Pancreas (tissue), 10 donors: ENCODE measurements around the gene NDUFB6. TPM values are rescaled to one million over a fixed set of nuclear protein-coding genes. Genes with fewer than 3 reads are reported as not detected.

Experiments used
- ATAC-seq, 4 donors: fragments of 200-7000 bp; cut with Tn5 transposase; one replicate each; pipeline versions ENCODE4 v1.8.0 to v1.9.1; 2020; ENCODE audit warnings: mild to moderate bottlenecking in 4 of 4, moderate library complexity in 4 of 4
- DNase-seq, 6 donors: peaks; one replicate each; pipeline ENCODE4 v3.0.0-alpha.2; 2020
- FAIRE-seq: peaks from 2 replicates; lab custom pipeline; 2012; peaks lifted over from hg19 to GRCh38; lab: Jason Lieb, UNC
- H3K27ac ChIP-seq, 4 donors: fragments of 200-600 bp; sonication (generic); 1 replicate in 3 of 4; 2 replicates in 1 of 4; pipeline versions ENCODE4 v1.5.0 to v1.8.0; 2020
- H3K27me3 ChIP-seq, 4 donors: fragments of 200-600 bp; one replicate each; pipeline ENCODE4 v1.8.0; 2021
- H3K36me3 ChIP-seq, 3 donors: fragments of 200-600 bp; sonication (generic) in 1 of 3; one replicate each; pipeline versions ENCODE4 v1.5.0 to v1.8.0; 2020 to 2021
- H3K4me1 ChIP-seq, 3 donors: fragments of 200-600 bp; one replicate each; pipeline ENCODE4 v1.8.0; 2021
- H3K4me3 ChIP-seq, 4 donors: fragments of 200-600 bp; sonication (generic) in 2 of 4; one replicate each; pipeline versions ENCODE4 v1.5.0 to v1.8.0; 2020 to 2021
- H3K9me3 ChIP-seq, 4 donors: fragments of 200-600 bp; one replicate each; pipeline ENCODE4 v1.8.0; 2021
- WGBS, 2 donors: extraction: QIAGEN DNeasy Blood & Tissue Kit; methylation state at CpG; one replicate each; pipeline ENCODE4 v1.1.7; 2013; 5-methylcytosine and 5-hydroxymethylcytosine counted together
- intact Hi-C, 3 donors: fragments of 100-400 bp; cut with DNase I; formaldehyde crosslinking; loops; one replicate each; pipeline versions ENCODE4 v1.11.1 to v1.14.2; 2022
- polyA plus RNA-seq, 2 donors: library from polyadenylated mRNA; stranded (reverse); fragments of 200-250 nt; gene quantifications; one replicate each; pipeline ENCODE4 v1.2.3, GENCODE V29; 2013
- total RNA-seq, 6 donors: library from RNA; stranded (reverse); fragmentation: NEBNext Ultra II Directional in 4 of 6; extraction: Animal tissue kit (Norgen Biotek cat#: 25700) in 4 of 6; gene quantifications; one replicate each; pipeline versions ENCODE4 v1.2.1 to v1.2.4, GENCODE V29; 2021 to 2023
- TF ChIP-seq, protein P1 (sequence below), 4 donors: fragments of 200-600 bp; sonication (generic) in 3 of 4; IDR thresholded peaks; one replicate each; pipeline versions ENCODE4 v1.5.0 to v1.8.0; 2021; ENCODE audit warnings: antibody characterized with exemption in 4 of 4
- donor health status: healthy with polysubstance abuse.
- donor health status: DM: no; HTN: no; CAD: no; lungs with moderate emphysema.
- donor health status: DM: no; HTN: no; CAD: no.
- donor health status: control.
- donor health status: control.
- donor health status: Bipolar disorder and iron deficiency.
- donor health status: DM: yes; HTN: yes; CAD: no.
- donor health status: DM: no; HTN: no; CAD: no.
- donor health status: DM: no; HTN: no; CAD: no.
- donor health status: DM: yes; HTN: yes; CAD: no.

The NDUFB6 gene
- total and polyA plus RNA-seq, 8 donors: 11.3 to 29.5 (median 16.3) TPM

DNA sequence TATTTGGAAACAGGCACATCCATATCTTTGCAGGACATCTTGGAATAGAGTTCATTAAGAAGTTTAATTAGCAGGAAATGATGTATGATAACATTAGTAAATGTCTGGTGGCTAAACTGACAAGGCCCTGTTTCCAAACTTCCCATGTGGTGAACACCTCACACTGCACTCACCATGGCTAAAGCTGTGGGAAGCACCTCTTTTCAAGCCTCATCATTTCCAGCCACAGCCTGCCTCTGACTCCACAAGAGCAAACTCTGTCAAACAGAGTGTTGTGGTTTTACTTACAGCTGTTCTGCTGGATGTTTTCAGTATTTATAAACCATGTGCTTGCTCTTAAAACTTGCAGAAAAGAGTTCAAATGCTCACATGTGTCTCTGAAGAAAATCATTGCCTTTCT lies 14.9 kb upstream of the NDUFB6 start:
- intact Hi-C loops: loop anchor here in 1 of 3 donors (10.0 kb wide), 1 partner anchor 213 kb away; no protein-coding TSS in a partner anchor
- H3K27ac ChIP-seq: no peak overlapping the region
- TF ChIP-seq, protein P1, sequence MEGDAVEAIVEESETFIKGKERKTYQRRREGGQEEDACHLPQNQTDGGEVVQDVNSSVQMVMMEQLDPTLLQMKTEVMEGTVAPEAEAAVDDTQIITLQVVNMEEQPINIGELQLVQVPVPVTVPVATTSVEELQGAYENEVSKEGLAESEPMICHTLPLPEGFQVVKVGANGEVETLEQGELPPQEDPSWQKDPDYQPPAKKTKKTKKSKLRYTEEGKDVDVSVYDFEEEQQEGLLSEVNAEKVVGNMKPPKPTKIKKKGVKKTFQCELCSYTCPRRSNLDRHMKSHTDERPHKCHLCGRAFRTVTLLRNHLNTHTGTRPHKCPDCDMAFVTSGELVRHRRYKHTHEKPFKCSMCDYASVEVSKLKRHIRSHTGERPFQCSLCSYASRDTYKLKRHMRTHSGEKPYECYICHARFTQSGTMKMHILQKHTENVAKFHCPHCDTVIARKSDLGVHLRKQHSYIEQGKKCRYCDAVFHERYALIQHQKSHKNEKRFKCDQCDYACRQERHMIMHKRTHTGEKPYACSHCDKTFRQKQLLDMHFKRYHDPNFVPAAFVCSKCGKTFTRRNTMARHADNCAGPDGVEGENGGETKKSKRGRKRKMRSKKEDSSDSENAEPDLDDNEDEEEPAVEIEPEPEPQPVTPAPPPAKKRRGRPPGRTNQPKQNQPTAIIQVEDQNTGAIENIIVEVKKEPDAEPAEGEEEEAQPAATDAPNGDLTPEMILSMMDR (IDR thresholded peaks at IDR 0.05): no peak
- H3K9me3 ChIP-seq: no peaks in the 10 kb centered on the region
- H3K36me3 ChIP-seq: no peaks in the 10 kb centered on the region
- no peak overlapping the region for H3K4me3 ChIP-seq
- no peaks in the 10 kb centered on the region for H3K4me1 ChIP-seq
- H3K27me3 ChIP-seq: no peaks in the 10 kb centered on the region
- FAIRE-seq (no peak), ATAC-seq (peak in 1 of 4 donors; percentile 32), DNase-seq (no peak)

DNA sequence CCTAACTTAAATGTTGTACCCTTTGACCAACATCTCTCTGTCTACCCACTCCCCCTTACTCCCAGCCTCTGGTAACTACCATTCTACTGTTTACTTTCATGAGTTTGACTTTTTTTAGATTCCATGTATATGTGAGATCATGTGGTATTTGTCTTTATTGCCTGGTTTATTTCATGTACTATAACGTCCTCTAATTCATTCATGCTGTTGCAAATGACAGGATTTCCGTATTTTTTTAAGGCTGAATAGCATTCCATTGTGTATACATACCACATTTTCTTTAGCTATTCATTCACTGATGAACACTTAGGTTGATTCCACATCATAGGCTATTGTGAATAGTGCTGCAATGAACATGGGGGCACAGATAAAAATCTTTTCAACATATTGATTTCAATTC lies 11.8 kb upstream of the NDUFB6 start:
- Histone ChIP-seq H3K27me3 (no peaks in the 10 kb centered on the region), H3K4me1 (no peaks in the 10 kb centered on the region), H3K36me3 (no peaks in the 10 kb centered on the region), H3K9me3 (no peaks in the 10 kb centered on the region), H3K27ac (no peak overlapping the region), H3K4me3 (no peak overlapping the region)
- 18% methylated on average over 2 of the region's 2 CpGs for WGBS, 2 donors
- TF ChIP-seq, protein P1 (IDR thresholded peaks at IDR 0.05): no peak
- intact Hi-C loops: loop anchor here (5.0 to 10.0 kb wide), 3 partner anchors 210 to 388 kb away; no protein-coding TSS in a partner anchor
- ATAC-seq: no peak
- DNase-seq: no peak
- FAIRE-seq: no peak

DNA sequence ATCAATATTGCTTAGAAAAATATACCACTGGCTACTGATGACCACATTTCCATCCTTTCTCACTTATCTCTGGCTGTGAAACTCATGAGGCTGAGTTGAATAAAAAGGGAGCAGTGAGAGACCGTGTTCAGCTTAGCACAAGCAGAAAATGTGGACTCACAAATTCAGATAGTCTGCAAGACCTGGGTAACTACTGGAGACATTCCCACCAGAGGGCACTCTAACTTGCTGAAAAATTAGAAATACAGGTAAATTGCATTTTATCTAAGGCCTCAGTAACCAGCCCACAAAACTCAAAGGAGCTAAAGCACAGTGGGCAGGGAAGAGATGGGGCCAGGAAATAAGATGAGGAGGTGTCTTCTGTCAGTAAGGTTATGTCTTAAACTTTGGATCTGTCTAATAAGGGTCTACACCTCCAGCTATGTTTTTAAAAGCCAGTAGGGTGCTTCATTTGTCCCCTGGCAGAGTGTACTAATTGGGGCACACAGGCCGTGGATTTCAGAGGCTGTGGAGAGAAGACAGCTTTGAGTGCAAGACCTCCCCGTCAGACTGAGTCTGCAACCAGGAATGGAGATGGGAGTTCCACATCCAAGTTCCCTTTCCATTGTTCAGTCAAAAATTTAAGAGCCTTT lies 8.7 kb upstream of the NDUFB6 start:
- peak in 2 of 6 donors; percentile 12 to 49 for DNase-seq
- no peaks in the 10 kb centered on the region for H3K9me3 ChIP-seq
- intact Hi-C loops: loop anchor here (5.0 to 10.0 kb wide), 3 partner anchors 207 to 391 kb away; no protein-coding TSS in a partner anchor
- ATAC-seq: peak in 3 of 4 donors; percentile 72 to 81 (median 76)
- no peak for FAIRE-seq
- H3K27me3 ChIP-seq: no peaks in the 10 kb centered on the region
- no peaks in the 10 kb centered on the region for H3K4me1 ChIP-seq
- 20 to 21% methylated on average over 3 of the region's 3 CpGs for WGBS, 2 donors
- no peaks in the 10 kb centered on the region for H3K36me3 ChIP-seq
- no peak overlapping the region for H3K27ac ChIP-seq
- TF ChIP-seq, protein P1 (IDR thresholded peaks at IDR 0.05): peak in 3 of 4 donors; percentile 11 to 29 (median 23)
- no peak overlapping the region for H3K4me3 ChIP-seq

DNA sequence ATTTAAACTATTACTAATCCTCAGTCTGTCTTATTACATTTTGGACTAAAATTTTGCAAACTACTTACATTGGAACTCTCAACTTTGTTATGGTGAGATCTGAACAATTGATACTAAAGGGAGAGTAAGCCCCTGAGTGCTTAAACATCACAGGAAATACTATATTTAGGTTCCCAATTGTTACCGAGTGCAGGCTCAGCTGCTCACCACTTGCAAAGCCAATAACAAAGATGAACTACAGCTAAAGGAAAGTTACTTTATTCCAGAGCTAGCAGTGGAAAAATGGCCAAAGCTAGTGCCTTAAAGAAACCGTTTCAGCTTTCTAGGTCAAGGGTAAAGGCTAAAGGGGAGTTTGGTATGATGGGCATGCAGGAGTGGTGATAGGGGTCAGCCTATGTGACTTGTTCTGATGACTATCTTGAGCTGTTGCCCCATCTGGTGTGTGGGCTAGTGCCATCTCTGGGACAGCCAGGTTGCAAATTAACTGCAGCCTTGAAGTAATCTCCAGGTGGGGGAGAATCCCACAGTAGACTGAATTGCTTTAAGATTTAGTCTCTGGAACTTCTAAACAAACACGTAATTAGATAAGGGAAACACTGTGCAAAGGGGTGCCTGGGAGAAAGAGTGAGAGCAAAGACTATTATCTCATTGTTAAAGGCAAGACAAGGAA lies 7.8 kb upstream of the NDUFB6 start:
- H3K4me1 ChIP-seq: no peaks in the 10 kb centered on the region
- no peaks in the 10 kb centered on the region for H3K36me3 ChIP-seq
- FAIRE-seq (no peak), DNase-seq (no peak), ATAC-seq (no peak)
- H3K4me3 ChIP-seq: no peak overlapping the region
- no peaks in the 10 kb centered on the region for H3K27me3 ChIP-seq
- WGBS, 2 donors: 8 to 13% methylated on average over 3 of the region's 3 CpGs
- no peak overlapping the region for H3K27ac ChIP-seq
- H3K9me3 ChIP-seq: no peaks in the 10 kb centered on the region
- TF ChIP-seq, protein P1 (IDR thresholded peaks at IDR 0.05): no peak
- intact Hi-C loops: loop anchor here (5.0 to 10.0 kb wide), 3 partner anchors 206 to 392 kb away; no protein-coding TSS in a partner anchor
